Ishikawa (cell line): ENCODE results near the gene SERPINA1.

ENCODE experiments used
- CEBPB ChIP-seq: IDR thresholded peaks from 2 replicates; pipeline ENCODE4 v1.6.1; 2012
- CREB1 ChIP-seq: IDR thresholded peaks from 2 replicates; pipeline ENCODE4 v1.6.1; 2012; ENCODE audit warnings: low read depth
- EGR1 ChIP-seq: IDR thresholded peaks from 2 replicates; pipeline ENCODE4 v1.6.1; 2012
- EP300 ChIP-seq: IDR thresholded peaks from 2 replicates; pipeline ENCODE4 v1.6.1; 2012; ENCODE audit warnings: borderline replicate concordance
- FOXM1 ChIP-seq: IDR thresholded peaks from 2 replicates; pipeline ENCODE4 v1.6.1; 2012; ENCODE audit warnings: low read depth, borderline replicate concordance
- NFIC ChIP-seq: IDR thresholded peaks from 2 replicates; pipeline ENCODE4 v1.6.1; 2012
- RAD21 ChIP-seq: IDR thresholded peaks from 2 replicates; pipeline ENCODE4 v1.6.1; 2012; ENCODE audit warnings: low read depth
- TAF1 ChIP-seq: IDR thresholded peaks from 2 replicates; pipeline ENCODE4 v1.6.1; 2012; ENCODE audit warnings: low read depth, mild to moderate bottlenecking
- TCF12 ChIP-seq: IDR thresholded peaks from 2 replicates; pipeline ENCODE4 v1.6.1; 2012; ENCODE audit warnings: low read depth
- TEAD4 ChIP-seq: IDR thresholded peaks from 2 replicates; pipeline ENCODE4 v1.6.1; 2012
- USF1 ChIP-seq: IDR thresholded peaks from 2 replicates; pipeline ENCODE4 v1.6.1; 2012
- YY1 ChIP-seq: IDR thresholded peaks from 2 replicates; pipeline ENCODE4 v1.6.1; 2012; ENCODE audit warnings: low read depth
- ZBTB7A ChIP-seq: IDR thresholded peaks from 2 replicates; pipeline ENCODE4 v1.6.1; 2012; ENCODE audit warnings: low read depth
- TF ChIP-seq, protein P1 (sequence below): IDR thresholded peaks from 2 replicates; pipeline ENCODE4 v1.6.1; 2012; ENCODE audit warnings: low read depth, mild to moderate bottlenecking
- TF ChIP-seq, protein P2 (sequence below): IDR thresholded peaks from 2 replicates; pipeline ENCODE4 v1.6.1; 2012

The SERPINA1 gene

DNA sequence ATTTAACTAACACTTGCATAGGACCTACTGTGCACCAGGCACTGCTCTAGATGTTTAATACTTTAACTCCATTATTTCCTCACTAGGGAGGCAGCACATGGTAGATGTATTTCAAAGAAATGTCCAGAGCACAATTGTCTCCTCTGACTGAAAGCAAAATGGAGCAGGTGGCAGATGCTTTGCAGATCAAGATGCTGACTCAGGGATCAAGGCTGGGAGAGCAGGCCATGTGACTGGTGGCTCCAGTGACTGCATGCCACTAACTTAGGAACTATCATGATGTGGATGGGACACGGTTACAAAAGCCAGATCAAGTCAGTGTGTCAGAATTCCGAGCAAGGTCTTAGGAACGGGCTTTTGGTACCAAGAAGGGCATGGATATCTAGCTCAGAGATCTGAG lies 36.0 kb upstream of the SERPINA1 start:
- no peak for TF ChIP-seq TCF12
- no peak for TF ChIP-seq ZBTB7A
- no peak for TF ChIP-seq RAD21
- TF ChIP-seq, protein P1, sequence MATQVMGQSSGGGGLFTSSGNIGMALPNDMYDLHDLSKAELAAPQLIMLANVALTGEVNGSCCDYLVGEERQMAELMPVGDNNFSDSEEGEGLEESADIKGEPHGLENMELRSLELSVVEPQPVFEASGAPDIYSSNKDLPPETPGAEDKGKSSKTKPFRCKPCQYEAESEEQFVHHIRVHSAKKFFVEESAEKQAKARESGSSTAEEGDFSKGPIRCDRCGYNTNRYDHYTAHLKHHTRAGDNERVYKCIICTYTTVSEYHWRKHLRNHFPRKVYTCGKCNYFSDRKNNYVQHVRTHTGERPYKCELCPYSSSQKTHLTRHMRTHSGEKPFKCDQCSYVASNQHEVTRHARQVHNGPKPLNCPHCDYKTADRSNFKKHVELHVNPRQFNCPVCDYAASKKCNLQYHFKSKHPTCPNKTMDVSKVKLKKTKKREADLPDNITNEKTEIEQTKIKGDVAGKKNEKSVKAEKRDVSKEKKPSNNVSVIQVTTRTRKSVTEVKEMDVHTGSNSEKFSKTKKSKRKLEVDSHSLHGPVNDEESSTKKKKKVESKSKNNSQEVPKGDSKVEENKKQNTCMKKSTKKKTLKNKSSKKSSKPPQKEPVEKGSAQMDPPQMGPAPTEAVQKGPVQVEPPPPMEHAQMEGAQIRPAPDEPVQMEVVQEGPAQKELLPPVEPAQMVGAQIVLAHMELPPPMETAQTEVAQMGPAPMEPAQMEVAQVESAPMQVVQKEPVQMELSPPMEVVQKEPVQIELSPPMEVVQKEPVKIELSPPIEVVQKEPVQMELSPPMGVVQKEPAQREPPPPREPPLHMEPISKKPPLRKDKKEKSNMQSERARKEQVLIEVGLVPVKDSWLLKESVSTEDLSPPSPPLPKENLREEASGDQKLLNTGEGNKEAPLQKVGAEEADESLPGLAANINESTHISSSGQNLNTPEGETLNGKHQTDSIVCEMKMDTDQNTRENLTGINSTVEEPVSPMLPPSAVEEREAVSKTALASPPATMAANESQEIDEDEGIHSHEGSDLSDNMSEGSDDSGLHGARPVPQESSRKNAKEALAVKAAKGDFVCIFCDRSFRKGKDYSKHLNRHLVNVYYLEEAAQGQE, result no peak
- no peak for TF ChIP-seq EGR1
- no peak for TF ChIP-seq TAF1
- TF ChIP-seq FOXM1, result no peak
- TF ChIP-seq CEBPB, result no peak
- no peak for TF ChIP-seq CREB1
- no peak for TF ChIP-seq NFIC

- TF ChIP-seq YY1, result no peak
- peak; percentile 60 for TF ChIP-seq RAD21
These were observed 35.2 kb upstream of the SERPINA1 start for GRCh38 chr14:94423453-94424056.

GRCh38 chr14:94421316-94421715 lies 32.9 kb upstream of the SERPINA1 start:
- TF ChIP-seq FOXM1 (no peak), NFIC (no peak), ZBTB7A (no peak), RAD21 (no peak), CEBPB (no peak), EP300 (no peak), EGR1 (no peak), TCF12 (no peak)
- TF ChIP-seq, protein P2, sequence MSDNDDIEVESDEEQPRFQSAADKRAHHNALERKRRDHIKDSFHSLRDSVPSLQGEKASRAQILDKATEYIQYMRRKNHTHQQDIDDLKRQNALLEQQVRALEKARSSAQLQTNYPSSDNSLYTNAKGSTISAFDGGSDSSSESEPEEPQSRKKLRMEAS, result no peak

GRCh38 chr14:94412671-94413638 lies 24.6 kb upstream of the SERPINA1 start:
- TF ChIP-seq, protein P1, result no peak
- TF ChIP-seq RAD21, result peak; percentile 49

DNA sequence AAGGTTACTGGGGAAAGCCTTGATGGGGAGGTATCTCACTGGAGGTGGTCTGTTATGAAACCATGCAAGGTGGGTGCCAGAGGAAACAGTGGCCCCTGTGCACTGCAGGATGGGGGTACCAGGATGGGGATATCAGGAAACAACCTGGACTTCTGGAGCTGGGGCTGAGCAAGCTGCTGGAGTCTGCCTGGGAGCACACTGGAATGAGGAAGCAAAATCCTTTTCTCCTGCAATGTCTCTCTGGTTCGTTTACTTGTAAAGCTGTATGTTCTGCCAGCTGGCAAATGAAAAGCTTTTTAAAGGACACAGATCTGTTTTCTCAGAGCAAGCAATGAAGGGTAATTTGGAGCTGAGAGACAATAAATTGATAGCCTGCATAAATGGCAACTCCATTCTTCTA lies 23.2 kb upstream of the SERPINA1 start:
- TF ChIP-seq RAD21 (no peak), EP300 (no peak), TAF1 (no peak), ZBTB7A (no peak), CEBPB (no peak), TEAD4 (no peak), YY1 (no peak), USF1 (no peak), FOXM1 (no peak)
- TF ChIP-seq, protein P1, result no peak
